Caco-2 (cell line): ENCODE measurements around the gene KIF3A. TPM values are rescaled to one million over a fixed set of nuclear protein-coding genes. Genes with fewer than 3 reads are reported as not detected.

Experiments
- BruUV-seq: library from RNA; stranded (reverse); fragments of 400-500 nt; replicated peaks from 2 replicates; lab custom pipeline; 2021; lab: Mats Ljungman, UMichigan
- CTCF ChIA-PET: fragments of 300-600 bp; sonication (Branson Sonifier 250); formaldehyde crosslinking; loops from one replicate; lab custom pipeline; 2022; ENCODE audit warnings: antibody characterized with exemption; lab: Charles Lee
- POLR2A ChIA-PET: fragments of 300-600 bp; sonication (Branson Sonifier 250); formaldehyde crosslinking; loops from one replicate; lab custom pipeline; 2022; ENCODE audit warnings: antibody characterized with exemption; lab: Charles Lee
- DNase-seq, 2 experiments: peaks; one replicate each; pipeline versions ENCODE4 v3.0.0 to v3.0.0-alpha.2; 2020 to 2022
- H3K27me3 ChIP-seq: replicated peaks from 2 replicates; pipeline ENCODE4 v1.6.0; 2011; ENCODE audit warnings: low read length; ENCODE audit not compliant: control insufficient read depth, insufficient read depth
- H3K36me3 ChIP-seq: 2 replicates; pipeline ENCODE4 v1.5.1; 2011; ENCODE audit warnings: low read length; ENCODE audit not compliant: control insufficient read depth, insufficient read depth
- H3K4me1 ChIP-seq: fragments of 250-450 bp; sonication (Bioruptor Pico); 2 replicates; pipeline ENCODE4 v1.5.1; 2020; ENCODE audit warnings: mild to moderate bottlenecking
- H3K4me3 ChIP-seq: 2 replicates; pipeline ENCODE4 v1.5.1; 2011; ENCODE audit warnings: low read depth, mild to moderate bottlenecking, control low read depth, low read length
- H3K9me3 ChIP-seq: fragments of 250-450 bp; sonication (Bioruptor Pico); 2 replicates; pipeline ENCODE4 v1.5.1; 2020; ENCODE audit warnings: mild to moderate bottlenecking, moderate library complexity
- H3K27ac Mint-ChIP-seq: one replicate; pipeline ENCODE4 v1.8.0; 2022; ENCODE audit warnings: mixed read lengths; ENCODE audit not compliant: unreplicated experiment
- H3K27me3 Mint-ChIP-seq: one replicate; pipeline ENCODE4 v1.8.0; 2022; ENCODE audit warnings: mixed read lengths; ENCODE audit not compliant: insufficient read depth, unreplicated experiment
- H3K36me3 Mint-ChIP-seq: one replicate; pipeline ENCODE4 v1.8.0; 2022; ENCODE audit warnings: mild to moderate bottlenecking, mixed read lengths; ENCODE audit not compliant: insufficient read depth, unreplicated experiment
- H3K4me1 Mint-ChIP-seq: one replicate; pipeline ENCODE4 v1.8.0; 2022; ENCODE audit warnings: low read depth, mixed read lengths; ENCODE audit not compliant: unreplicated experiment
- H3K4me3 Mint-ChIP-seq: one replicate; pipeline ENCODE4 v1.8.0; 2022; ENCODE audit warnings: mild to moderate bottlenecking, moderate library complexity, mixed read lengths; ENCODE audit not compliant: unreplicated experiment
- H3K9me3 Mint-ChIP-seq: one replicate; pipeline ENCODE4 v1.8.0; 2022; ENCODE audit warnings: mixed read lengths; ENCODE audit not compliant: unreplicated experiment
- intact Hi-C: fragments of 100-400 bp; cut with micrococcal nuclease; formaldehyde crosslinking; loops from one replicate; pipeline ENCODE4 v1.10.0; 2022; ENCODE audit not compliant: unreplicated experiment
- total RNA-seq: library from RNA; stranded (reverse); gene quantifications from 2 replicates; pipeline ENCODE4 v1.2.3, GENCODE V29; 2022
- TF ChIP-seq, protein P1 (sequence below), 2 experiments: fragments of 200-600 bp in 1 of 2; IDR thresholded peaks; 1 replicate in 1 of 2; 2 replicates in 1 of 2; pipeline versions ENCODE4 v1.5.1 to v1.8.0; 2011 to 2022; ENCODE audit warnings: antibody characterized with exemption in 1 of 2, control low read depth in 1 of 2, inconsistent platforms in 1 of 2, low read depth in 1 of 2, low read length in 1 of 2, mild to moderate bottlenecking in 1 of 2, moderate library complexity in 1 of 2; ENCODE audit not compliant: insufficient read depth in 1 of 2, severe bottlenecking in 1 of 2, unreplicated experiment in 1 of 2

Gene KIF3A
- total RNA-seq, 1 experiment from 2014 or later, result 12.7 TPM

- intact Hi-C loops, result no loop called here
- no peak for DNase-seq
- no peak overlapping the region for H3K27ac Mint-ChIP-seq
- no peaks in the 10 kb centered on the region for H3K27me3 Mint-ChIP-seq
- no peak overlapping the region for H3K4me3 Mint-ChIP-seq
- Histone ChIP-seq H3K27me3 (no peaks in the 10 kb centered on the region), H3K4me3 (no peak overlapping the region), H3K4me1 (peaks cover 17% of the 10 kb centered on the region), H3K9me3 (peaks cover 7% of the 10 kb centered on the region), H3K36me3 (no peaks in the 10 kb centered on the region; the same call in 1 of the 2 replicates)
- BruUV-seq, result no TSS peak
- H3K4me1 Mint-ChIP-seq, result peaks cover 12% of the 10 kb centered on the region
- peaks cover 12% of the 10 kb centered on the region for H3K9me3 Mint-ChIP-seq
- TF ChIP-seq, protein P1, sequence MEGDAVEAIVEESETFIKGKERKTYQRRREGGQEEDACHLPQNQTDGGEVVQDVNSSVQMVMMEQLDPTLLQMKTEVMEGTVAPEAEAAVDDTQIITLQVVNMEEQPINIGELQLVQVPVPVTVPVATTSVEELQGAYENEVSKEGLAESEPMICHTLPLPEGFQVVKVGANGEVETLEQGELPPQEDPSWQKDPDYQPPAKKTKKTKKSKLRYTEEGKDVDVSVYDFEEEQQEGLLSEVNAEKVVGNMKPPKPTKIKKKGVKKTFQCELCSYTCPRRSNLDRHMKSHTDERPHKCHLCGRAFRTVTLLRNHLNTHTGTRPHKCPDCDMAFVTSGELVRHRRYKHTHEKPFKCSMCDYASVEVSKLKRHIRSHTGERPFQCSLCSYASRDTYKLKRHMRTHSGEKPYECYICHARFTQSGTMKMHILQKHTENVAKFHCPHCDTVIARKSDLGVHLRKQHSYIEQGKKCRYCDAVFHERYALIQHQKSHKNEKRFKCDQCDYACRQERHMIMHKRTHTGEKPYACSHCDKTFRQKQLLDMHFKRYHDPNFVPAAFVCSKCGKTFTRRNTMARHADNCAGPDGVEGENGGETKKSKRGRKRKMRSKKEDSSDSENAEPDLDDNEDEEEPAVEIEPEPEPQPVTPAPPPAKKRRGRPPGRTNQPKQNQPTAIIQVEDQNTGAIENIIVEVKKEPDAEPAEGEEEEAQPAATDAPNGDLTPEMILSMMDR (IDR thresholded peaks at IDR 0.05; ENCODE audit: insufficient read depth in 1 of 2, low read depth in 1 of 2, low read length in 1 of 2, severe bottlenecking in 1 of 2, unreplicated experiment in 1 of 2), result no peak
- peaks cover 19% of the 10 kb centered on the region for H3K36me3 Mint-ChIP-seq
- ChIA-PET POLR2A (no interaction called here), CTCF (interaction anchor here (0.6 to 1.3 kb wide), 2 partner anchors 120 to 660 kb away, joined by 3 read pairs; no protein-coding TSS in a partner anchor)
Measured at GRCh38 chr5:132647473-132647872, 89.9 kb downstream of the KIF3A start.

DNA sequence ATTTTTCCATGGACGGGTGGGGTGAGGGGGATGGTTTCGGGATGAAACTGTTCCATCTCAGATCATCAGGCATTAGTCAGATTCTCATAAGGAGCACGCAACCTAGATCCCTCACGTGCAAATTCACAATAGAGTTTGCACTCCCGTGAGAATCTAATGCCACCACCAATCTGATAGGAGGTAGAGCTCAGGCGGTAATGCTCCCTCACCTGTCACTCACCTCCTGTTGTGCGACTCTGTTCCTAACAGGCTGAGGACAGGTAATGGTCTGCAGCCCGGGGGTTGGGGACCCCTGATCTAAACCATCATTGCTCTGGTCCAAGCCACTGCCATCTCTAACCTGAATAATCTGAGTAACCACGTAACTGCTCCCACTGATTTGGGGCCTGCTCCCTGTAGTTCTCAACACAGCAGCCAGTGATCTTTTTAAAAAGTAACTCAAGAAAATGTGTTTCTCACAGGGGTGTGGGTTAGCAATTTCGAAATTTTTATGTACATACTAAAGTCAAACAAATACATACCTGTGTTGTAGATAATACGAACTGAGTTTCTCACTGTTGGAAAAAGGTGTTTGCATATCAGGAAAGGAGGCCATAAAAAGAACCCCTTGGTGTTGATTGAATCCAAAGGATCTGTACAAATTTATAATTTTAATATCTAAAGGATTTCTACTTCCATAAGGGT lies 90.6 kb downstream of the KIF3A start:
- no peaks in the 10 kb centered on the region for H3K27me3 ChIP-seq
- peaks cover 12% of the 10 kb centered on the region for H3K9me3 Mint-ChIP-seq
- no peaks in the 10 kb centered on the region for H3K27me3 Mint-ChIP-seq
- peak overlapping the region; percentile 61 for H3K27ac Mint-ChIP-seq
- BruUV-seq, result no TSS peak
- H3K4me3 Mint-ChIP-seq, result no peak overlapping the region
- H3K36me3 Mint-ChIP-seq, result peaks cover 27% of the 10 kb centered on the region
- CTCF ChIA-PET, result interaction anchor here (1.3 kb wide), 1 partner anchor 120 kb away, joined by 3 read pairs; no protein-coding TSS in a partner anchor
- TF ChIP-seq, protein P1 (IDR thresholded peaks at IDR 0.05; ENCODE audit: insufficient read depth in 1 of 2, low read depth in 1 of 2, low read length in 1 of 2, severe bottlenecking in 1 of 2, unreplicated experiment in 1 of 2), result no peak
- no peaks in the 10 kb centered on the region; the same call in 1 of the 2 replicates for H3K36me3 ChIP-seq
- H3K9me3 ChIP-seq, result peaks cover 7% of the 10 kb centered on the region
- peaks cover 12% of the 10 kb centered on the region for H3K4me1 Mint-ChIP-seq
- no peak overlapping the region for H3K4me3 ChIP-seq
- POLR2A ChIA-PET, result no interaction called here
- peaks cover 17% of the 10 kb centered on the region for H3K4me1 ChIP-seq
- intact Hi-C loops, result no loop called here
- DNase-seq, result peak in 1 of 2 experiments; percentile 36

DNA sequence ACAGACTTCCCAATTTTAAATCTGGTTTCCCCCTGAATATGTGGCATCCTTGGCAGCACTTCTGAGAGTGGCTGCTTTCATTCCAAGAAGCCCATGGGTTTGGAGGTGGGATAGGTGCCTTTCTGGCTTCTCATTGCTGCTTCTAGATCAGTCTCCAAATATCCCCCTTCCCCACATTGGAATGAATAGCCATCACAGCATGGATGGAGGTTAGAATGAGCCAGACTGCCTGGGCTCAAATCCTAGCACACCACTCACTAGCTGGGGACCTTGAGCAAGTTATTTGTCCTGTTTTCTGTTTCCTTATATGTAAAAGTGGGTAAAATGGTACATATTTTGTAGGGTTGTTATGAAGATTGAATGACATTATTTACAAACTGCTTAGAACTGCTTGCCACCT lies 93.2 kb downstream of the KIF3A start:
- Mint-ChIP-seq H3K4me3 (no peak overlapping the region), H3K36me3 (peaks cover 51% of the 10 kb centered on the region), H3K4me1 (peaks cover 12% of the 10 kb centered on the region), H3K9me3 (peaks cover 12% of the 10 kb centered on the region), H3K27ac (no peak overlapping the region), H3K27me3 (no peaks in the 10 kb centered on the region)
- H3K9me3 ChIP-seq, result peaks cover 7% of the 10 kb centered on the region
- POLR2A ChIA-PET, result no interaction called here
- H3K4me3 ChIP-seq, result no peak overlapping the region
- H3K36me3 ChIP-seq, result no peaks in the 10 kb centered on the region; the same call in none of the 2 replicates
- intact Hi-C loops, result no loop called here
- CTCF ChIA-PET, result no interaction called here
- peaks cover 17% of the 10 kb centered on the region for H3K4me1 ChIP-seq
- no TSS peak for BruUV-seq
- TF ChIP-seq, protein P1 (IDR thresholded peaks at IDR 0.05; ENCODE audit: insufficient read depth in 1 of 2, low read depth in 1 of 2, low read length in 1 of 2, severe bottlenecking in 1 of 2, unreplicated experiment in 1 of 2), result no peak
- H3K27me3 ChIP-seq, result no peaks in the 10 kb centered on the region
- DNase-seq, result no peak

Other genes starting within 250 kb of the KIF3A start
- 16.0 and 16.8 TPM in 2 replicates for gene IRF1, start 246.8 kb downstream of the KIF3A start, total RNA-seq
- gene IL5, start 194.0 kb downstream of the KIF3A start, total RNA-seq, result not detected in 2 replicates
- gene RAD50, start 180.6 kb downstream of the KIF3A start, total RNA-seq, result 53.2 and 58.2 TPM in 2 replicates
- gene IL13, start 79.4 kb downstream of the KIF3A start, total RNA-seq, result not detected in 2 replicates
- not detected in 2 replicates for gene IL4, start 63.6 kb downstream of the KIF3A start, total RNA-seq
- 0.18 TPM in 1 of 2 replicates, not detected in the other for gene CCNI2, start 9.9 kb upstream of the KIF3A start, total RNA-seq
- gene SEPTIN8, start 39.7 kb upstream of the KIF3A start, total RNA-seq, result 54.0 and 60.7 TPM in 2 replicates
- 3.7 and 4.1 TPM in 2 replicates for gene SOWAHA, start 75.8 kb upstream of the KIF3A start, total RNA-seq
- 15.9 and 17.4 TPM in 2 replicates for gene SHROOM1, start 93.1 kb upstream of the KIF3A start, total RNA-seq
- gene GDF9, start 128.9 kb upstream of the KIF3A start, total RNA-seq, result 0.59 and 0.81 TPM in 2 replicates
- gene UQCRQ, start 129.1 kb upstream of the KIF3A start, total RNA-seq, result 356 and 449 TPM in 2 replicates
- 1.1 and 4.1 TPM in 2 replicates for gene LEAP2, start 136.1 kb upstream of the KIF3A start, total RNA-seq
- 62.6 and 63.9 TPM in 2 replicates for gene AFF4, start 226.1 kb upstream of the KIF3A start, total RNA-seq